ENCODE results near the gene USP7. TPM values are rescaled to one million over a fixed set of nuclear protein-coding genes. Genes with fewer than 3 reads are reported as not detected.

The USP7 gene
- total RNA-seq, 2 donors from 2014 or later, result 114 to 140 TPM

DNA sequence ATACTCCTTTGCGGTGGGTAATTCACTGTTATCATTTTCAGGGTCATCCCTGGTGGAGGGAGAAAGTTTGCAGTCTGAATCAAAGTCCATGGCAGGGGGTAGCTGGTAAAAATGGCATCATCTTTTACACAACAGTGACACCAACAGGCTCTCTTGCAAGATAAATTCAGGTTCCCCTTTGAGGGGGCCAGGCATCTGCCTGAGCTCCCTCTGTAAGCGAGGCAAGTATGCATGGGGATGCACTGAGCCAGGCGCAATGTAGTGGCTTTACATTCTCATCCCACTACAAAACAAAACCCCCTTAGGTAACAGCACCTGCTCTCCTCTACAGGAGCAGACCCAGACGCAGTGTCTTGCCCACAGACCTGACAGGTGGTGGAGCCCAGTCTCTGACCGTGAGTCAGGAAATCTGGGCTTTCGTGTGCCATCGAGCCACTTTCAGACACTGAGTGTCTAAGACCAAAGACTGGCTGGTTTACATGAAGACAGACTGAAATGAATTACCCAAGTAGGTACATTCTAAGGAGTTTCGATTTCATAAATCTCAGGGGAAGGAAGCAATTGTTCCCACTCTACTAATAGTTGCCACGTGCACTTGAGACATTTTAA, 63.9 kb downstream of the USP7 start:
- Mint-ChIP-seq H3K27me3 (ENCODE audit: insufficient read depth) (no peaks in the 10 kb centered on the region), H3K9me3 (no peaks in the 10 kb centered on the region), H3K36me3 (ENCODE audit: low read depth) (peaks cover 84% of the 10 kb centered on the region), H3K4me3 (no peak overlapping the region), H3K4me1 (no peaks in the 10 kb centered on the region), H3K27ac (peak overlapping the region; percentile 46)
- H3K4me3 ChIP-seq (ENCODE audit: low read length), result no peak overlapping the region
- no peak overlapping the region for H3K27ac ChIP-seq (ENCODE audit: low read depth, low read length)
- no peaks in the 10 kb centered on the region for H3K27me3 ChIP-seq (ENCODE audit: control insufficient read depth, insufficient read depth, low read length, poor library complexity, severe bottlenecking)
- peaks cover 91% of the 10 kb centered on the region for H3K36me3 ChIP-seq (ENCODE audit: control insufficient read depth, insufficient read depth, low read length)
- WGBS, 2 experiments (ENCODE audit: insufficient coverage in 1 of 2, insufficient read length in 1 of 2), result 93 to 97% methylated on average over 7 to 8 of the region's 9 CpGs
- H3K4me1 ChIP-seq (ENCODE audit: control insufficient read depth, insufficient read depth, low read length), result no peaks in the 10 kb centered on the region
- H3K9me3 ChIP-seq (ENCODE audit: control insufficient read depth, low read length), result no peaks in the 10 kb centered on the region
- TF ChIP-seq, protein P1, sequence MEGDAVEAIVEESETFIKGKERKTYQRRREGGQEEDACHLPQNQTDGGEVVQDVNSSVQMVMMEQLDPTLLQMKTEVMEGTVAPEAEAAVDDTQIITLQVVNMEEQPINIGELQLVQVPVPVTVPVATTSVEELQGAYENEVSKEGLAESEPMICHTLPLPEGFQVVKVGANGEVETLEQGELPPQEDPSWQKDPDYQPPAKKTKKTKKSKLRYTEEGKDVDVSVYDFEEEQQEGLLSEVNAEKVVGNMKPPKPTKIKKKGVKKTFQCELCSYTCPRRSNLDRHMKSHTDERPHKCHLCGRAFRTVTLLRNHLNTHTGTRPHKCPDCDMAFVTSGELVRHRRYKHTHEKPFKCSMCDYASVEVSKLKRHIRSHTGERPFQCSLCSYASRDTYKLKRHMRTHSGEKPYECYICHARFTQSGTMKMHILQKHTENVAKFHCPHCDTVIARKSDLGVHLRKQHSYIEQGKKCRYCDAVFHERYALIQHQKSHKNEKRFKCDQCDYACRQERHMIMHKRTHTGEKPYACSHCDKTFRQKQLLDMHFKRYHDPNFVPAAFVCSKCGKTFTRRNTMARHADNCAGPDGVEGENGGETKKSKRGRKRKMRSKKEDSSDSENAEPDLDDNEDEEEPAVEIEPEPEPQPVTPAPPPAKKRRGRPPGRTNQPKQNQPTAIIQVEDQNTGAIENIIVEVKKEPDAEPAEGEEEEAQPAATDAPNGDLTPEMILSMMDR (conservative IDR thresholded peaks at IDR 0.05), result peak; percentile 25
- H3K9ac ChIP-seq (ENCODE audit: extremely low read depth, low read length, poor library complexity, severe bottlenecking), result no peak overlapping the region
- DNase-seq, result no peak

DNA sequence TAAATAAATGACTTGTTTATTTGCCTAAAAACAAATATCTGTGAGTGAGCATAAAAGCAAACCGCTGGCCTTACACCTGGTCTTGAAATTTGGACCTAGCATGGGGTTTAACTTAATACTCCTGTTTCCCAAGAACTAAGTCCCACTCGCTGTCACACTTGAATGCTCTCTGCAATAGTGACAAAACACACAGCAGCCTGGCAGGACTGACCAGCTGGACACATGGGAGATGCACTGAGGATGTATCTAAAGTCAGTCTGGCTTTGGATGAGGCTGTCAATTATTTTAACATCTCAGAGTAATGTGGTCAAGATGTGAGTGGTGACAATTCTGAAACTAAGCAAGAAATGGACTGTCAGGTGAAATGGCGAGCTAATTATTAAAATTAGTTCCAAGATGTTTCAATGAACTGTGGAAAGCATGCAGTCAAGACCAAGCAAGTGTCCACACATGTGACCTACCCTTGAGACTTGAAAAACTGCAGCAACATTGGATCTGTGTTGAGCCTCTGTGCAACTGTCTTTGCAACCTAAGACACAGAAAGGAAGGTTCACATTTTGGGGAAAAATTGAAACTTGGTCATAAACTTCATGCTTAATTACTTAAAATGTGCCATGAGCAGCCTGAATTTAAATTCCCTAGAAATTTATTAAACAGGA, 64.9 kb downstream of the USP7 start:
- H3K27me3 Mint-ChIP-seq (ENCODE audit: insufficient read depth), result no peaks in the 10 kb centered on the region
- no peak for DNase-seq
- H3K4me1 Mint-ChIP-seq, result no peaks in the 10 kb centered on the region
- 94 to 100% methylated on average over 3 of the region's 3 CpGs for WGBS, 2 experiments (ENCODE audit: insufficient coverage in 1 of 2, insufficient read length in 1 of 2)
- Histone ChIP-seq H3K9me3 (ENCODE audit: control insufficient read depth, low read length) (no peaks in the 10 kb centered on the region), H3K9ac (ENCODE audit: extremely low read depth, low read length, poor library complexity, severe bottlenecking) (no peak overlapping the region), H3K27me3 (ENCODE audit: control insufficient read depth, insufficient read depth, low read length, poor library complexity, severe bottlenecking) (no peaks in the 10 kb centered on the region), H3K4me3 (ENCODE audit: low read length) (no peak overlapping the region), H3K36me3 (ENCODE audit: control insufficient read depth, insufficient read depth, low read length) (peaks cover 93% of the 10 kb centered on the region), H3K27ac (ENCODE audit: low read depth, low read length) (no peak overlapping the region), H3K4me1 (ENCODE audit: control insufficient read depth, insufficient read depth, low read length) (no peaks in the 10 kb centered on the region)
- H3K4me3 Mint-ChIP-seq, result no peak overlapping the region
- H3K36me3 Mint-ChIP-seq (ENCODE audit: low read depth), result peaks cover 88% of the 10 kb centered on the region
- no peaks in the 10 kb centered on the region for H3K9me3 Mint-ChIP-seq
- no peak overlapping the region for H3K27ac Mint-ChIP-seq
- TF ChIP-seq, protein P1 (conservative IDR thresholded peaks at IDR 0.05), result no peak

DNA sequence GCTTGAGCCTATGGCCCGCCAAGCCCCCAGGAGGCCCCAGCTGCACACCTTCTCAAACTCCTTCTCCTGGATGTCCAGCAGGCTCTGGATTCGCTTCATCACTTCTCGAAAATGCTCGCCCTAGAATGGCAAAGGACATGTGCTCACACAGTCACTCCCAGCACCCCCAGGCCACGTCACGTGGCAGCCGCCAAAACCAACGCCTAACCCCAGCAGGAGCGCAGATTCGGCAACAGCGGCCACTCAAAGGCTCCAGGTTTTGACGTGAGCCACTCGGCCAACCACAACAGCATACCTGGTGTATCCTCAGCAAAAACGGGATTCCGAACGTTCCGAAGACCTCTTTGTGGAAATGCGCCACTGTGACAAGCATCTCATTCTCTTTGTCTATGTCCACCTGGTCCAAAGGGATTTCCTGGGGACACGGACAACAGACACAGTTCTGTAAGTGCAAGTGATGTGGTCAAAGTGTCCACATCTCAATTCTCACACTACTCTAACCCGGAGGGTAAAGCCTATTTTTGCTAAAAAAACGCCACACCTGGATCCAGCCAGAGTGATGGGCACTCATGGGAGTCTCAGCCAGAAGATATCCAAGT, 68.9 kb downstream of the USP7 start:
- TF ChIP-seq, protein P1 (conservative IDR thresholded peaks at IDR 0.05), result no peak
- H3K9me3 ChIP-seq (ENCODE audit: control insufficient read depth, low read length), result no peaks in the 10 kb centered on the region
- H3K4me3 Mint-ChIP-seq, result no peak overlapping the region
- no peaks in the 10 kb centered on the region for H3K27me3 ChIP-seq (ENCODE audit: control insufficient read depth, insufficient read depth, low read length, poor library complexity, severe bottlenecking)
- H3K4me1 ChIP-seq (ENCODE audit: control insufficient read depth, insufficient read depth, low read length), result no peaks in the 10 kb centered on the region
- peaks cover 96% of the 10 kb centered on the region for H3K36me3 ChIP-seq (ENCODE audit: control insufficient read depth, insufficient read depth, low read length)
- 94 to 97% methylated on average over 19 to 21 of the region's 21 CpGs for WGBS, 2 experiments (ENCODE audit: insufficient coverage in 1 of 2, insufficient read length in 1 of 2)
- no peak overlapping the region for H3K4me3 ChIP-seq (ENCODE audit: low read length)
- peaks cover 85% of the 10 kb centered on the region for H3K36me3 Mint-ChIP-seq (ENCODE audit: low read depth)
- H3K27ac ChIP-seq (ENCODE audit: low read depth, low read length), result no peak overlapping the region
- no peaks in the 10 kb centered on the region for H3K9me3 Mint-ChIP-seq
- no peak overlapping the region for H3K27ac Mint-ChIP-seq
- no peaks in the 10 kb centered on the region for H3K4me1 Mint-ChIP-seq
- H3K9ac ChIP-seq (ENCODE audit: extremely low read depth, low read length, poor library complexity, severe bottlenecking), result no peak overlapping the region
- DNase-seq, result no peak
- H3K27me3 Mint-ChIP-seq (ENCODE audit: insufficient read depth), result no peaks in the 10 kb centered on the region
